Right atrium auricular region (tissue), 2 donors: ENCODE data around the gene GIGYF1. TPM values are rescaled to one million over a fixed set of nuclear protein-coding genes. Genes with fewer than 3 reads are reported as not detected.
"Not testable (repeated sequence)": the region's sequence is repeated elsewhere in the genome, so short reads cannot be mapped to it uniquely, and the experiment has no call there.

Experiments
- DNase-seq: peaks from one replicate; pipeline ENCODE4 v3.0.0-alpha.2; 2019; ENCODE audit warnings: low spot score
- H3K27ac ChIP-seq, 2 donors: fragments of 200-600 bp; sonication (generic); 1 replicate in 1 of 2; 2 replicates in 1 of 2; pipeline ENCODE4 v1.5.1; 2016 to 2019
- H3K27me3 ChIP-seq, 2 donors: fragments of 200-600 bp; sonication (generic); one replicate each; pipeline versions ENCODE4 v1.5.1 to v1.6.0; 2017 to 2019
- H3K36me3 ChIP-seq: fragments of 200-600 bp; sonication (generic); one replicate; pipeline ENCODE4 v1.5.1; 2016
- H3K4me1 ChIP-seq, 2 donors: fragments of 200-600 bp; sonication (generic); one replicate each; pipeline versions ENCODE4 v1.5.1 to v1.6.0; 2017 to 2019
- H3K4me3 ChIP-seq, 2 donors: fragments of 200-600 bp; sonication (generic); 1 replicate in 1 of 2; 2 replicates in 1 of 2; pipeline ENCODE4 v1.5.1; 2017 to 2019; ENCODE audit warnings: mild to moderate bottlenecking in 1 of 2, moderate library complexity in 1 of 2
- H3K9me3 ChIP-seq, 2 donors: fragments of 200-600 bp; sonication (generic); one replicate each; pipeline ENCODE4 v1.5.1; 2019
- total RNA-seq, 2 donors: library from RNA; depleted of rRNA; stranded (reverse); fragments of >200 nt; gene quantifications; one replicate each; pipeline ENCODE4 v1.1.0, GENCODE V29; 2016
- TF ChIP-seq, protein P1 (sequence below), 2 donors: fragments of 200-600 bp; sonication (generic); IDR thresholded peaks; one replicate each; pipeline ENCODE4 v1.5.1; 2019; ENCODE audit warnings: antibody characterized with exemption in 2 of 2

The GIGYF1 gene
- total RNA-seq, 2 donors from 2014 or later, result 13.4 to 17.4 TPM

DNA sequence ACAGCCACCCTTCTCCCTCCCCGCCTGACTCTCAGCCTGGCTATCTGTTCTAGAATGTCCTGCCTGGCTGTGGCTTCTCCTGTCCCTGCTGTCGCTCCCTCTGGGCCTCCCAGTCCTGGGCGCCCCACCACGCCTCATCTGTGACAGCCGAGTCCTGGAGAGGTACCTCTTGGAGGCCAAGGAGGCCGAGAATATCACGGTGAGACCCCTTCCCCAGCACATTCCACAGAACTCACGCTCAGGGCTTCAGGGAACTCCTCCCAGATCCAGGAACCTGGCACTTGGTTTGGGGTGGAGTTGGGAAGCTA, 27.4 kb upstream of the GIGYF1 start:
- H3K36me3 ChIP-seq, result no peaks in the 10 kb centered on the region
- DNase-seq, result no peak
- no peaks in the 10 kb centered on the region for H3K9me3 ChIP-seq
- H3K27me3 ChIP-seq, result peaks cover 0 to 14% of the 10 kb centered on the region in 2 donors
- H3K4me3 ChIP-seq, result no peak overlapping the region
- no peak overlapping the region for H3K27ac ChIP-seq
- TF ChIP-seq, protein P1, sequence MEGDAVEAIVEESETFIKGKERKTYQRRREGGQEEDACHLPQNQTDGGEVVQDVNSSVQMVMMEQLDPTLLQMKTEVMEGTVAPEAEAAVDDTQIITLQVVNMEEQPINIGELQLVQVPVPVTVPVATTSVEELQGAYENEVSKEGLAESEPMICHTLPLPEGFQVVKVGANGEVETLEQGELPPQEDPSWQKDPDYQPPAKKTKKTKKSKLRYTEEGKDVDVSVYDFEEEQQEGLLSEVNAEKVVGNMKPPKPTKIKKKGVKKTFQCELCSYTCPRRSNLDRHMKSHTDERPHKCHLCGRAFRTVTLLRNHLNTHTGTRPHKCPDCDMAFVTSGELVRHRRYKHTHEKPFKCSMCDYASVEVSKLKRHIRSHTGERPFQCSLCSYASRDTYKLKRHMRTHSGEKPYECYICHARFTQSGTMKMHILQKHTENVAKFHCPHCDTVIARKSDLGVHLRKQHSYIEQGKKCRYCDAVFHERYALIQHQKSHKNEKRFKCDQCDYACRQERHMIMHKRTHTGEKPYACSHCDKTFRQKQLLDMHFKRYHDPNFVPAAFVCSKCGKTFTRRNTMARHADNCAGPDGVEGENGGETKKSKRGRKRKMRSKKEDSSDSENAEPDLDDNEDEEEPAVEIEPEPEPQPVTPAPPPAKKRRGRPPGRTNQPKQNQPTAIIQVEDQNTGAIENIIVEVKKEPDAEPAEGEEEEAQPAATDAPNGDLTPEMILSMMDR (IDR thresholded peaks at IDR 0.05), result no peak
- peaks cover 0 to 13% of the 10 kb centered on the region in 2 donors for H3K4me1 ChIP-seq

GRCh38 chr7:100720671-100721504, 26.8 kb upstream of the GIGYF1 start:
- TF ChIP-seq, protein P1 (IDR thresholded peaks at IDR 0.05), result no peak
- H3K36me3 ChIP-seq, result no peaks in the 10 kb centered on the region
- peaks cover 0 to 14% of the 10 kb centered on the region in 2 donors for H3K27me3 ChIP-seq
- H3K27ac ChIP-seq, result no peak overlapping the region
- H3K4me1 ChIP-seq, result peaks cover 0 to 13% of the 10 kb centered on the region in 2 donors
- peak overlapping the region in 1 of 2 donors; percentile 16 for H3K4me3 ChIP-seq
- H3K9me3 ChIP-seq, result no peaks in the 10 kb centered on the region
- no peak for DNase-seq

DNA sequence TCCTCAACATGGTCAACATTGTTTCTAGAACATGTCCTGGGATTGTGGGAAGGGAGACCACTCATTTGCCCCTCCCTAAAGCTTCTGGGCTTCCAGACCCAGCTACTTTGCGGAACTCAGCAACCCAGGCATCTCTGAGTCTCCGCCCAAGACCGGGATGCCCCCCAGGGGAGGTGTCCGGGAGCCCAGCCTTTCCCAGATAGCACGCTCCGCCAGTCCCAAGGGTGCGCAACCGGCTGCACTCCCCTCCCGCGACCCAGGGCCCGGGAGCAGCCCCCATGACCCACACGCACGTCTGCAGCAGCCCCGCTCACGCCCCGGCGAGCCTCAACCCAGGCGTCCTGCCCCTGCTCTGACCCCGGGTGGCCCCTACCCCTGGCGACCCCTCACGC, 26.2 kb upstream of the GIGYF1 start, which contains the start of gene EPO:
Gene EPO, plus strand, starts transcription at position 190 of the 392 bp plus-strand sequence. CDS start 513 bp downstream, outside the sequence.
- H3K27me3 ChIP-seq, result peaks cover 0 to 14% of the 10 kb centered on the region in 2 donors
- H3K4me3 ChIP-seq, result peak within 1 kb of the TSS in 1 of 2 donors; percentile 16
- no peak for DNase-seq

GRCh38 chr7:100719523-100720278, 25.7 kb upstream of the GIGYF1 start:
- Histone ChIP-seq H3K4me1 (peaks cover 0 to 13% of the 10 kb centered on the region in 2 donors), H3K9me3 (no peaks in the 10 kb centered on the region), H3K36me3 (no peaks in the 10 kb centered on the region), H3K27me3 (peaks cover 0 to 14% of the 10 kb centered on the region in 2 donors), H3K27ac (no peak overlapping the region), H3K4me3 (no peak overlapping the region)
- TF ChIP-seq, protein P1 (IDR thresholded peaks at IDR 0.05), result no peak
- no peak for DNase-seq

More for the DNA sequence above, 26.2 kb upstream of the GIGYF1 start, which contains the start of gene EPO:
- TF ChIP-seq, protein P1 (IDR thresholded peaks at IDR 0.05), result no peak
- Histone ChIP-seq H3K27ac (no peak within 1 kb of the TSS), H3K36me3 (no peaks in the 10 kb centered on the region), H3K4me1 (peaks cover 0 to 13% of the 10 kb centered on the region in 2 donors), H3K9me3 (no peaks in the 10 kb centered on the region)

DNA sequence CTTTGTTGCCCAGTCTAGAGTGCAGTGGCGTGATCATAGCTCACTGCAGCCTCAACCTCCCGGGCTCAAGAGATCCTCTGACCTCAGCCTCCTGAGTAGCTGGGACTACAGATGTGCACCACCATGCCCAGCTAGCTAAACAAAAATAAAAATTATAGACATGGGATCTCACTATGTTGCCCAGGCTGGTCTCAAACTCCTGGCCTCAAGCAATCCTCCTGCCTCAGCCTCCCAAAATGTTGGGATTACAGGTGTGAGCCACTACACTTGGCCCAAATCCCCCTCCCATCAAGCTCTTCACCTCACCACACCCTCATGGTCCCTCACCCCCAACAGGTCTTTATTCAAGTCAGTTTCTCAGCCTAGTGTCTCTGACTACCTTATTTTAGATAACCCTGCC, 23.0 kb upstream of the GIGYF1 start:
- H3K27ac ChIP-seq, DNase-seq, H3K36me3 ChIP-seq, H3K4me3 ChIP-seq, H3K9me3 ChIP-seq: not testable (repeated sequence)
- H3K4me1 ChIP-seq, result peaks cover 0 to 13% of the 10 kb centered on the region in 2 donors
- peaks cover 0 to 14% of the 10 kb centered on the region in 2 donors for H3K27me3 ChIP-seq

GRCh38 chr7:100714725-100715124, 20.7 kb upstream of the GIGYF1 start:
- no peaks in the 10 kb centered on the region for H3K4me1 ChIP-seq
- DNase-seq, result no peak

More at GRCh38 chr7:100714725-100715124, 20.7 kb upstream of the GIGYF1 start:
- H3K27me3 ChIP-seq, result no peaks in the 10 kb centered on the region
- H3K4me3 ChIP-seq, result no peak overlapping the region
- H3K27ac ChIP-seq, result no peak overlapping the region
- TF ChIP-seq, protein P1 (IDR thresholded peaks at IDR 0.05), result no peak
- no peaks in the 10 kb centered on the region for H3K9me3 ChIP-seq
- H3K36me3 ChIP-seq, result no peaks in the 10 kb centered on the region
